PC-3 (cell line): ENCODE measurements around the gene MIB1.

Experiments used
- EZH2 ChIP-seq: fragments of 300-600 bp; sonication (generic); IDR thresholded peaks from one replicate; pipeline ENCODE4 v1.6.1; 2017; ENCODE audit warnings: antibody characterized with exemption, mild to moderate bottlenecking, low read length; ENCODE audit not compliant: unreplicated experiment
- EZH2phosphoT487 ChIP-seq: fragments of 300-600 bp; sonication (generic); IDR thresholded peaks from 2 replicates; pipeline ENCODE4 v1.6.1; 2018; ENCODE audit warnings: mild to moderate bottlenecking, antibody characterized with exemption, low read length, borderline replicate concordance
- TF ChIP-seq, protein P1 (sequence below): fragments of 300-600 bp; sonication (generic); conservative IDR thresholded peaks from 2 replicates; pipeline ENCODE4 v1.5.1; 2017; ENCODE audit warnings: antibody characterized with exemption, low read depth, mild to moderate bottlenecking, low read length

DNA sequence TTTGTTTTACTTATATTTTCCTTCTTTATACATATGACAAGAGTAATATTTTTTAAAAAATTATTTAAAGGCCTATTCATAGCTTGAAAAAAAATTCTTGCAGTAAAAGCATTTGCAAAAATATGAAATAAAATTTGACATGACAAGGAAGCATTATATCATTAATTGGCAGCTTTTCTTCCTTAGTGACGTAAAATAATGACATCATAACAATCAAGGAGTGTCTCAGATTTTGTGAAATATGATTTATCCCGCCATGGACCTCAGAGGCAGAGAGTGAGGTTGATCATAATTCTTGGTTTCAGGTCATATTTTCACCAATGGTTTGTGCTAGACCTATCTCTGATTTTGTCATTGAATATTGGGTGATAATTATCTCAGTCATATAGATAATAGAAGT, 176.0 kb downstream of the MIB1 start:
- TF ChIP-seq, protein P1, sequence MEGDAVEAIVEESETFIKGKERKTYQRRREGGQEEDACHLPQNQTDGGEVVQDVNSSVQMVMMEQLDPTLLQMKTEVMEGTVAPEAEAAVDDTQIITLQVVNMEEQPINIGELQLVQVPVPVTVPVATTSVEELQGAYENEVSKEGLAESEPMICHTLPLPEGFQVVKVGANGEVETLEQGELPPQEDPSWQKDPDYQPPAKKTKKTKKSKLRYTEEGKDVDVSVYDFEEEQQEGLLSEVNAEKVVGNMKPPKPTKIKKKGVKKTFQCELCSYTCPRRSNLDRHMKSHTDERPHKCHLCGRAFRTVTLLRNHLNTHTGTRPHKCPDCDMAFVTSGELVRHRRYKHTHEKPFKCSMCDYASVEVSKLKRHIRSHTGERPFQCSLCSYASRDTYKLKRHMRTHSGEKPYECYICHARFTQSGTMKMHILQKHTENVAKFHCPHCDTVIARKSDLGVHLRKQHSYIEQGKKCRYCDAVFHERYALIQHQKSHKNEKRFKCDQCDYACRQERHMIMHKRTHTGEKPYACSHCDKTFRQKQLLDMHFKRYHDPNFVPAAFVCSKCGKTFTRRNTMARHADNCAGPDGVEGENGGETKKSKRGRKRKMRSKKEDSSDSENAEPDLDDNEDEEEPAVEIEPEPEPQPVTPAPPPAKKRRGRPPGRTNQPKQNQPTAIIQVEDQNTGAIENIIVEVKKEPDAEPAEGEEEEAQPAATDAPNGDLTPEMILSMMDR: no peak
- TF ChIP-seq EZH2phosphoT487 (no peak), EZH2 (no peak)
